MG63 (cell line): ENCODE data around the gene TMPRSS7. TPM values are rescaled to one million over a fixed set of nuclear protein-coding genes. Genes with fewer than 3 reads are reported as not detected.
"Not testable (repeated sequence)": the region's sequence is repeated elsewhere in the genome, so short reads cannot be mapped to it uniquely, and the experiment has no call there.

Experiments used
- DNase-seq: peaks from one replicate; pipeline ENCODE4 v3.0.0-alpha.2; 2020
- H3K27me3 ChIP-seq: fragments of 250-450 bp; sonication (Bioruptor Pico); 2 replicates; pipeline ENCODE4 v1.5.1; 2020; ENCODE audit warnings: mild to moderate bottlenecking, moderate library complexity
- H3K36me3 ChIP-seq: fragments of 250-450 bp; sonication (Bioruptor Pico); 2 replicates; pipeline ENCODE4 v1.5.1; 2020; ENCODE audit warnings: mild to moderate bottlenecking, moderate library complexity
- H3K4me3 ChIP-seq: fragments of 250-450 bp; sonication (Bioruptor Pico); 2 replicates; pipeline ENCODE4 v1.5.1; 2020; ENCODE audit warnings: mild to moderate bottlenecking, moderate library complexity
- H3K9me3 ChIP-seq: fragments of 250-450 bp; sonication (Bioruptor Pico); 2 replicates; pipeline ENCODE4 v1.5.1; 2020; ENCODE audit warnings: mild to moderate bottlenecking, moderate library complexity
- total RNA-seq: library from RNA; depleted of rRNA; stranded (reverse); fragments of >200 nt; shearing (Covaris generic); gene quantifications from 2 replicates; pipeline ENCODE4 v1.2.3, GENCODE V29; 2014; ENCODE audit warnings: low replicate concordance

Gene TMPRSS7
- total RNA-seq, 1 experiment from 2014 or later = not detected

DNA sequence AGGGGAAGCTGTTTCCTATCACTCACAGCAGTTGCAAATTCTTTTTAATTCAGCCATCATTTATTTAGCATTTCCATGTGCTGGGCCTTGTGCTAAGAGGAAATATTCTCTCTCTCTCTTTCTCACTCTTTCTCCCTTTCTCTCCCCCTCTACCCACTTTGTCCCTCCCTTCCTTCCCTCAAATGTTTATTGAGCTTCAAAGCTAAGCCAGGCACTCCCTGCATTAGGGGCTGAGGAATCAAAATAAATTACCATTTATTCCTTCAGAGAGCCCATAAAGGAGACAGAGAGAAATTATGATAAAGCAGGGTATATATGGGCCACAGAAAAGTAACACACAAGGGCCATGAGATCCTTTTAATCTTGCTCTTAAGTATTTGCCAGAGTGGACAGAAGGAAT lies 6.8 kb downstream of the TMPRSS7 start:
- Histone ChIP-seq H3K36me3 (no peaks in the 10 kb centered on the region), H3K4me3 (no peak overlapping the region), H3K27me3 (no peaks in the 10 kb centered on the region), H3K9me3 (no peaks in the 10 kb centered on the region)
- no peak for DNase-seq

- Histone ChIP-seq H3K9me3 (no peaks in the 10 kb centered on the region), H3K4me3 (no peak overlapping the region), H3K27me3 (no peaks in the 10 kb centered on the region), H3K36me3 (no peaks in the 10 kb centered on the region)
- DNase-seq = no peak
Observed at GRCh38 chr3:112042842-112043280, 8.3 kb downstream of the TMPRSS7 start.

- Histone ChIP-seq H3K9me3 (no peaks in the 10 kb centered on the region), H3K36me3 (no peaks in the 10 kb centered on the region), H3K27me3 (no peaks in the 10 kb centered on the region), H3K4me3 (peak overlapping the region; percentile 6; the same call in 1 of the 2 replicates)
- peak; percentile 54 for DNase-seq
Observed at GRCh38 chr3:112043621-112044201, 9.2 kb downstream of the TMPRSS7 start.

DNA sequence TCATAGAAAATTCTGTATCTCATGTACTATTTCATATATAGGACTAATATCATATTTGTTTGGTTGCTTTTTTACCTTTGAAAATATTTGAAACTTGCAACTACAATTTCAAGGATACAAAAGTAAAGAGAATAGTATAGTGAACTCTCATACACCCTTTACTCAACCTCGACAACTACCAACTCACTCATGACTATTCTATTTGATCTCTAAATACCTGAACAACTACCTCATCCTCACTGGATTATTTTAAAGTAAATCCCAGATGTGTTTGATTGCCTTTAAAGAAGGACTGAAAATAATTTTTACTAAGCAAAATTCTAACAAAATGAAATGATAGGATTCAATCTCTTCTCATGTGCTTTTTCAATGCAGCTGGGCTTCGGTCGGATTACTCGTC lies 12.1 kb downstream of the TMPRSS7 start:
- Histone ChIP-seq H3K27me3 (no peaks in the 10 kb centered on the region), H3K4me3 (no peak overlapping the region), H3K9me3 (no peaks in the 10 kb centered on the region), H3K36me3 (no peaks in the 10 kb centered on the region)
- no peak for DNase-seq

- no peak overlapping the region for H3K4me3 ChIP-seq
- no peaks in the 10 kb centered on the region for H3K36me3 ChIP-seq
- H3K27me3 ChIP-seq = no peaks in the 10 kb centered on the region
- H3K9me3 ChIP-seq = no peaks in the 10 kb centered on the region
- DNase-seq = no peak
Observed at GRCh38 chr3:112047264-112047663, 12.7 kb downstream of the TMPRSS7 start.

DNA sequence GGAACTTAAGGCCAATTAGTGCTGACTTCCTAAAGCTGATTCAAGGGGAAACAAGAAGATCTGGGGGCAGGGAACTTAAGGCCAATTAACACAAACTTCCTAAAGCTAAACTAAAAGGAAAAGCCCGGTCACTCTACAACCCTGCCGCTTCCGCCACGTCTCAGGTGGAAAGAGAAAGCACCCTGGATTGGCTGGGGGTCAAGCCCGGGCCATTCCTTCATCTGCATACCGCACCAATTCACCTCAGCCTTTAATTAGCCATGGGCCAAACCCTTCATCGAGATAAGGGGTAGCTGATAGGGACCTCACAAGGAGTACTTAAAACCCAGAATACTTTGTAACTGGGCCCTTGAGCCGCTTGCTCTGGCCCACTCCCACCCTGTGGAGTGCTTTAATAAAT lies 14.4 kb downstream of the TMPRSS7 start:
- DNase-seq = no peak
- no peak overlapping the region for H3K4me3 ChIP-seq

DNA sequence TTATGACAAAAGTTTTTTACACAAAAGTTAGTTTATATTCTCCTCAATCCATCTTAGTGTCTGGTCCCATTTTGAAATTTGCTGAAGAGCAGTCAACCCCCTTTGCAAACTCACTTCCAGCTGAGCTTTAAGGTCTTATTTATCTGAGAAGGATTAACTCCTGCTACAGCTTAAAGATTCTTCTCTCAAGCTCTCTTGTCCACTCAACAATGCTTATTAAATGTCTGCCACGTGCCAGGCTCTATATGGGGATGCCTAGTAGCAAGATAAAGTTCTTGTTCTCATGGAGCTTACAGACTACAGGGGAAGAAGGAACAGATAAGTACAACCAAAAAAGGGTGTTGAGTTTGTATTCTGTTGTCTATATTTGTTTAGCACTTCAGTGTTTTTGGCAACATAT lies 18.7 kb downstream of the TMPRSS7 start:
- Histone ChIP-seq H3K27me3 (no peaks in the 10 kb centered on the region), H3K9me3 (no peaks in the 10 kb centered on the region), H3K36me3 (no peaks in the 10 kb centered on the region), H3K4me3 (no peak overlapping the region)
- no peak for DNase-seq

More for the DNA sequence above, 14.4 kb downstream of the TMPRSS7 start:
- Histone ChIP-seq H3K36me3 (no peaks in the 10 kb centered on the region), H3K27me3 (no peaks in the 10 kb centered on the region), H3K9me3 (no peaks in the 10 kb centered on the region)

DNA sequence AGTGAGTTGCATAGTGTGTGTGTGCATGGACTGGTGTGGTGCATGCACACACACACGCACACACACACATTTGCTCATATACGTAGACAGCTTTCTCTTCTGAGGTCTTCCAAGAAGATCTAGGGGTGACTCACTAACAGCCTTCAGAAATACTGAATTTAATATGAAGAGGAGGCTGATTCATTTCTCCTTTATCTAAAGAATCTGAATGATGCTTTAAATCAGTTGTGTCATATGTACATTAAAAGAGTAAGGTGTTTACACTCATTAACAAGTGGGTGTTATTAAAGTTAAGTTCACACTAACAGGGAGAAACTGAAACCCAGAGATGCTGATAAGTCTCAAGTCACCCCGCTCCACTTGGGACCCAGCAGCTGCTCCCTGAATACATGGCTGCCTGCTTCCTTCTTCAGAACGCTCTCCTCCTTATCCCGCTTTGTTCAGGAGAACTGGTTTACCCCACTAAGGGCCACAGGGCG lies 22.0 kb downstream of the TMPRSS7 start:
- DNase-seq = peak; percentile 17
- H3K36me3 ChIP-seq = no peaks in the 10 kb centered on the region
- no peaks in the 10 kb centered on the region for H3K9me3 ChIP-seq
- H3K27me3 ChIP-seq = no peaks in the 10 kb centered on the region
- H3K4me3 ChIP-seq = no peak overlapping the region

- H3K4me3 ChIP-seq = no peak overlapping the region
- no peaks in the 10 kb centered on the region for H3K36me3 ChIP-seq
- no peaks in the 10 kb centered on the region for H3K9me3 ChIP-seq
- DNase-seq = no peak
- no peaks in the 10 kb centered on the region for H3K27me3 ChIP-seq
Observed at GRCh38 chr3:112059497-112059896, 25.0 kb downstream of the TMPRSS7 start.

DNA sequence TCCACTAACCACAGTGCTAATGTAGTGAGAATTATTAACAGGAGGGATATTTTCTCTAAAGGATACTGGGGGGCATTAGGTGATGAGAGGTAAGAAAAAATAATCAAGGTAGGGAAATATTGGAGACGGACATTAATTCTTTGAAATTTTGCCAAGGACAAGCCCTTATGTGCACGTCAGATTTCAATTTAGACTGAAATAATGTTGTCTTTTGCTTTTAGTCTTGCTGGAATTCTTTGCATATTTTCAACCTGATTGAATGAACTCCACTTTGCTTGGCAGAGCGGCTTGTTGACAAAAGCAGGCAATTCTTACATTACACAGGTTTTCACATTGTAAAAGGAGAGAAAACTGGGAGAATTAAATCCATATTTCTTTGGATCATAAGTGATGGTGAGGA lies 26.6 kb downstream of the TMPRSS7 start:
- H3K9me3 ChIP-seq = no peaks in the 10 kb centered on the region
- no peak overlapping the region for H3K4me3 ChIP-seq
- no peaks in the 10 kb centered on the region for H3K27me3 ChIP-seq
- no peak for DNase-seq
- H3K36me3 ChIP-seq = no peaks in the 10 kb centered on the region

DNA sequence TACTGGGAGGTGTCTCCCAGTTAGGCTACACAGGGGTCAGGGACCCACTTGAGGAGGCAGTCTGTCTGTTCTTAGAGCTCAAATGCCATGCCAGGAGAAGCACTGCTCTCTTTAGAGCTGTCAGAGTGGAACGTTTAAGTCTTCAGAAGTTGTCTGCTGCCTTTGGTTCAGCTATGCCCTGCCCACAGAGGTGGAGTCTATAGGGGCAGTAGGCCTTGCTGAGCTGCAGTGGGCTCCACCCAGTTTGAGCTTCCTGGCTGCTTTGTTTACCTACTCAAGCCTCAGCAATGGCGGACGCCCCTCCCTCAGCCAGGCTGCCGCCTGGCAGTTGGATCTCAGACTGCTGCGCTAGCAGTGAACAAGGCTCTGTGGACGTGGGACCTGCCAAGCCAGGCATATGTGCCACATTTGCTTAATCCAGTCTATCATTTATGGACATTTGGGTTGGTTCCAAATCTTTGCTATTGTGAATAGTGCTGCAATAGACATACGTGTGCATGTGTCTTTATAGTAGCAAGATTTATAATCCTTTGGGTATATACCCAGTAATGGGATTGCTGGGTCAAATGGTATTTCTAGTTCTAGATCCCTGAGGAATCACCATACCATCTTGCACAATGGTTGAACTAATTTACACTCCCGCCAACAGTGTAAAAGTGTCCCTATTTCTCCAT lies 38.0 kb downstream of the TMPRSS7 start:
- not testable (repeated sequence) for H3K4me3 ChIP-seq, DNase-seq, H3K9me3 ChIP-seq, H3K27me3 ChIP-seq, H3K36me3 ChIP-seq

GRCh38 chr3:112074006-112074405 lies 39.5 kb downstream of the TMPRSS7 start:
- Histone ChIP-seq H3K9me3 (no peaks in the 10 kb centered on the region), H3K4me3 (no peak overlapping the region), H3K36me3 (no peaks in the 10 kb centered on the region), H3K27me3 (no peaks in the 10 kb centered on the region)
- DNase-seq = no peak

GRCh38 chr3:112074616-112075497 lies 40.3 kb downstream of the TMPRSS7 start:
- no peaks in the 10 kb centered on the region for H3K9me3 ChIP-seq
- H3K4me3 ChIP-seq = no peak overlapping the region
- H3K36me3 ChIP-seq = no peaks in the 10 kb centered on the region
- DNase-seq = peak; percentile 69
- no peaks in the 10 kb centered on the region; the same call in 1 of the 2 replicates for H3K27me3 ChIP-seq

DNA sequence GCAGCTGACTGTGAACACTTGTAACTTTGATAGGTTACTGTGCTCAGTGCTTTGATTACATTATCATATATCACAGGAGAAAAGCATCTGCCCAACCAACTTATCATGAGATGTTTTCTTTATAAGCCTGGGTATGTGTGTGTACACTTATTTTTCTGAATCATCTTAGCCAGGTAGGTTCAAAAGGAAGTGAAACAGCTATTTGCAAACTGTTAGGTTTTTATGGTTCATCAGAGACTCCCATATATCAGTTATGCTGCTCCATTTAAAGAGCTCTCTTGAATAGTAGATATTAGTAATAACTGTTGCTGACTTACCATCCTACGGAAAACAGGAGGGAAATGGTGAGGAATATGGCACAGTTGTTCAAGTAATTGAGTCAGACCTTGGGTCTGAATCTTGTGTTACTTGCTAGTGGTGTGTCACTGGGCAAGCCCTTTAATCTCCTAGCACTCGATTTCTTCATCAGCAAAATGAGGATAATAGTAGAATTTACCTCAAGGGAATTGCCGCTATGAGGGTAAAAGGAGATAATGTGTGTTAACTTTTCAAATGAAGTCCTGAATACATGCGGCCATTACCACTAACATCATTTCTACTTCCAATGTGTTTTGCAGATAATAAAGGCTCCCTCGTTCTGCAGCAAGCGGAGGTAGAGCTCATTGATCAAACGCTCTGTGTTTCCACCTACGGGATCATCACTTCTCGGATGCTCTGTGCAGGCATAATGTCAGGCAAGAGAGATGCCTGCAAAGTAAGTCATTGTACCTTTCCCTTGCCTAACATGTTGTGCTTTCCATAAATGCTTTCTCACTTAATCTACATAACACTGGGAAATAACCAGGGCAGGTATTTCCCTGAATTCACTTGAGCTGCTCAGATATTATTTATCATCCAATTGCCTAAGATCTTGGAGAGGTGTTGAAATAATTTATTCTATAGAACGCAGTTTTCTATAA lies 43.9 kb downstream of the TMPRSS7 start:
- no peak for DNase-seq
- H3K9me3 ChIP-seq = no peaks in the 10 kb centered on the region
- no peaks in the 10 kb centered on the region; the same call in 1 of the 2 replicates for H3K27me3 ChIP-seq
- H3K36me3 ChIP-seq = no peaks in the 10 kb centered on the region
- H3K4me3 ChIP-seq = no peak overlapping the region

GRCh38 chr3:112083239-112083638 lies 48.7 kb downstream of the TMPRSS7 start:
- no peak for DNase-seq

DNA sequence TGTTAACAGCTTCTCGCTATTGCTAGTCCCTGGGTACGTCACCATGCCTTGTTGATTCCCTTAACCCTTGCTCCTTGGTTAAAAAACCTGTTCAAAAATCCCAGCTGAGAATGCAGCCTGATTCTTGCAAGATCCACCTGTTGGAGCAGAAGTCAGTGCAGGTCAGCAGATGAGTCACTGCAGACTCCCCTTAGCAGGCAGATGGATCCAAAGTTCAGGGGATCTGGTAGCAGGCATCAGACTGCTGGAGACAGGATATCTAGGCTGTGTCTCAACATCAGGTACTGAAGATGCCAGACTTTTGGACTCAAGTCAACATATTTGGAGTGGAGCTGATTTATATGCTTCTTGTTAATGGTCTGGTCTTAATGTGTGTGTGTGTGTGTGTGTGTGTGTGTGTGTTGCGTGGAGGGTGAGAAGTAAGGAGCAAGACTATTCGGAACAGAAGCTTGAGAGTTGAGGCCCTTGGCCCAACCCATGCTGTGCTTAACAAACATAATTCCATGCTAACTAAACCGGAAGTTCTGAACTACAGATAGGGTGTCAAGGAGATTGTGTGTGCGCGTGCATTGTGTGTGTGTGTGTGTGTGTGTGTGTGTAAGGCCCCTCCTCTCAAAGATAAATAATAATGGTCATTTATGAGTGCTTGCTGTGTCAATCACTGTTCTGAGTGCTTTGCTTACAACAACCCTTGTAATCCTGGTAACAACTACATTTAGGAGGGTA lies 50.6 kb downstream of the TMPRSS7 start:
- no peak for DNase-seq
- H3K4me3 ChIP-seq = no peak overlapping the region
- no peaks in the 10 kb centered on the region for H3K27me3 ChIP-seq
- H3K36me3 ChIP-seq = no peaks in the 10 kb centered on the region
- no peaks in the 10 kb centered on the region for H3K9me3 ChIP-seq

More at GRCh38 chr3:112083239-112083638, 48.7 kb downstream of the TMPRSS7 start:
- H3K9me3 ChIP-seq = no peaks in the 10 kb centered on the region
- H3K36me3 ChIP-seq = no peaks in the 10 kb centered on the region
- H3K4me3 ChIP-seq = no peak overlapping the region
- H3K27me3 ChIP-seq = no peaks in the 10 kb centered on the region; the same call in 1 of the 2 replicates
